Uterus (tissue), 4 donors: ENCODE results near the gene VPS41. TPM values are rescaled to one million over a fixed set of nuclear protein-coding genes. Genes with fewer than 3 reads are reported as not detected.

Source experiments
- DNase-seq, 2 donors: peaks; one replicate each; pipeline ENCODE4 v3.0.0-alpha.2; 2019 to 2020
- H3K27ac ChIP-seq, 2 donors: fragments of 200-600 bp; sonication (generic); 1 replicate in 1 of 2; 2 replicates in 1 of 2; pipeline ENCODE4 v1.5.1; 2016 to 2018
- H3K27me3 ChIP-seq, 2 donors: fragments of 200-600 bp; sonication (generic); one replicate each; pipeline ENCODE4 v1.5.1; 2018 to 2019; ENCODE audit warnings: control low read depth in 1 of 2
- H3K36me3 ChIP-seq, 2 donors: fragments of 200-600 bp; sonication (generic); one replicate each; pipeline ENCODE4 v1.5.1; 2019; ENCODE audit warnings: control low read depth in 1 of 2
- H3K4me1 ChIP-seq, 2 donors: fragments of 200-600 bp; sonication (generic); one replicate each; pipeline ENCODE4 v1.5.1; 2018 to 2019; ENCODE audit warnings: control low read depth in 1 of 2
- H3K4me3 ChIP-seq, 2 donors: fragments of 200-600 bp; sonication (generic); 1 replicate in 1 of 2; 2 replicates in 1 of 2; pipeline ENCODE4 v1.5.1; 2018 to 2019; ENCODE audit warnings: mild to moderate bottlenecking in 1 of 2
- H3K9me3 ChIP-seq, 2 donors: fragments of 200-600 bp; sonication (generic); one replicate each; pipeline ENCODE4 v1.5.1; 2019; ENCODE audit warnings: control low read depth in 1 of 2
- POLR2A ChIP-seq, 2 donors: fragments of 450-650 bp; IDR thresholded peaks; one replicate each; pipeline ENCODE4 v1.6.1; 2016; ENCODE audit warnings: antibody characterized with exemption in 2 of 2, mild to moderate bottlenecking in 1 of 2, moderate library complexity in 1 of 2
- intact Hi-C: fragments of 100-400 bp; cut with DNase I; formaldehyde crosslinking; loops from one replicate; pipeline ENCODE4 v1.15.1; 2023; ENCODE audit warnings: low total_unique reads
- total RNA-seq, 4 donors: library from RNA; depleted of rRNA in 3 of 4; stranded (reverse); fragments of >200 nt in 3 of 4; gene quantifications; one replicate each; pipeline versions ENCODE4 v1.1.0 to v1.2.4, GENCODE V29; 2014 to 2023
- TF ChIP-seq, protein P1 (sequence below), 4 experiments: fragments of 200-600 bp in 2 of 4; fragments of 450-650 bp in 2 of 4; sonication (generic) in 2 of 4; IDR thresholded peaks; one replicate each; pipeline ENCODE4 v1.5.1; 2016 to 2019; ENCODE audit warnings: antibody characterized with exemption in 4 of 4, mild to moderate bottlenecking in 2 of 4, moderate library complexity in 1 of 4
- donor health status: DM: yes; HTN: yes; CAD: no.

Gene VPS41
- total RNA-seq, 4 donors from 2014 or later = 41.2 to 122 (median 74.0) TPM

DNA sequence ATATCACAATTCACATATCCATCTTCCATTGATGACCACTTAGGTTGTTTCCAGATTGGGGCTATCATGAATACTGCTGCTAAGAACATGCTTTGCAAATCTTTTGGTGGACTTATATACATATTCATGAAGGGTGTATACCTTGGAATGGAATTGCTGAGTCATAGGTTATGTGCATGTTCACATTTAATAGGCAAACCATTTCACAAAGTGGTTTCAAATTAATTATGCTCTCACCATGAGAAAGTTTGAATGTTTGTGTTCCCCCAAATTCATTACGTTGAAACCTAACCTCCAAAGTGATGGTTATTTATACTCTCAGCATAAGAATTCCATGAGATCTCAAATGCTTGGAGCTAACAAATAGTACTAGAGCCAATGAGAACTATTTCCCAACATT lies 86.4 kb downstream of the VPS41 start:
- no peaks in the 10 kb centered on the region for H3K27me3 ChIP-seq
- no peak for TF ChIP-seq POLR2A (IDR thresholded peaks at IDR 0.05)
- TF ChIP-seq, protein P1, sequence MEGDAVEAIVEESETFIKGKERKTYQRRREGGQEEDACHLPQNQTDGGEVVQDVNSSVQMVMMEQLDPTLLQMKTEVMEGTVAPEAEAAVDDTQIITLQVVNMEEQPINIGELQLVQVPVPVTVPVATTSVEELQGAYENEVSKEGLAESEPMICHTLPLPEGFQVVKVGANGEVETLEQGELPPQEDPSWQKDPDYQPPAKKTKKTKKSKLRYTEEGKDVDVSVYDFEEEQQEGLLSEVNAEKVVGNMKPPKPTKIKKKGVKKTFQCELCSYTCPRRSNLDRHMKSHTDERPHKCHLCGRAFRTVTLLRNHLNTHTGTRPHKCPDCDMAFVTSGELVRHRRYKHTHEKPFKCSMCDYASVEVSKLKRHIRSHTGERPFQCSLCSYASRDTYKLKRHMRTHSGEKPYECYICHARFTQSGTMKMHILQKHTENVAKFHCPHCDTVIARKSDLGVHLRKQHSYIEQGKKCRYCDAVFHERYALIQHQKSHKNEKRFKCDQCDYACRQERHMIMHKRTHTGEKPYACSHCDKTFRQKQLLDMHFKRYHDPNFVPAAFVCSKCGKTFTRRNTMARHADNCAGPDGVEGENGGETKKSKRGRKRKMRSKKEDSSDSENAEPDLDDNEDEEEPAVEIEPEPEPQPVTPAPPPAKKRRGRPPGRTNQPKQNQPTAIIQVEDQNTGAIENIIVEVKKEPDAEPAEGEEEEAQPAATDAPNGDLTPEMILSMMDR (IDR thresholded peaks at IDR 0.05) = no peak
- no peaks in the 10 kb centered on the region for H3K36me3 ChIP-seq
- DNase-seq = no peak
- no peak overlapping the region for H3K27ac ChIP-seq
- no peak overlapping the region for H3K4me3 ChIP-seq
- no peaks in the 10 kb centered on the region for H3K4me1 ChIP-seq
- intact Hi-C loops = no loop called here
- H3K9me3 ChIP-seq = peaks cover 0 to 8% of the 10 kb centered on the region in 2 donors

DNA sequence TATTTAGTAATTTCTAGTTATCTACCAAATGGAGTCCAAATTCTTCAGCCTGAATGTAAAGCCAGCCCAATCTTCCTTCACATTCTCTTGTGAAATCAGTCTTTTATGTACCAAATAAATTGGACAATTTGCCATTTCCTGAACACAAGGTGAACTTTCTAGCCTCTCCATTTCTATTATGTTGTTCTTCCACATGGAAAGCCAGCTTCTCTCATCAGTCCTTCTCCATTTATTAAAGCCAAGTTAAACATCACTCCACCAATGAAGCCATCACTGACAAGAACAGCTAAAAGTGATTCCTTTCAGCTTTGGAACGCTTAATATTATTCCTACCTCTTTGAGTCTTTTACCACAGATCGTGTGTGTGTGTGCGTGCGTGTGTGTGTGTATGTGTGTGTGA lies 88.4 kb downstream of the VPS41 start:
- Histone ChIP-seq H3K4me3 (no peak overlapping the region), H3K4me1 (no peaks in the 10 kb centered on the region), H3K27ac (no peak overlapping the region), H3K36me3 (no peaks in the 10 kb centered on the region), H3K9me3 (peaks cover 0 to 8% of the 10 kb centered on the region in 2 donors), H3K27me3 (no peaks in the 10 kb centered on the region)
- TF ChIP-seq, protein P1 (IDR thresholded peaks at IDR 0.05) = no peak
- no peak for TF ChIP-seq POLR2A (IDR thresholded peaks at IDR 0.05)
- no peak for DNase-seq
- intact Hi-C loops = no loop called here

DNA sequence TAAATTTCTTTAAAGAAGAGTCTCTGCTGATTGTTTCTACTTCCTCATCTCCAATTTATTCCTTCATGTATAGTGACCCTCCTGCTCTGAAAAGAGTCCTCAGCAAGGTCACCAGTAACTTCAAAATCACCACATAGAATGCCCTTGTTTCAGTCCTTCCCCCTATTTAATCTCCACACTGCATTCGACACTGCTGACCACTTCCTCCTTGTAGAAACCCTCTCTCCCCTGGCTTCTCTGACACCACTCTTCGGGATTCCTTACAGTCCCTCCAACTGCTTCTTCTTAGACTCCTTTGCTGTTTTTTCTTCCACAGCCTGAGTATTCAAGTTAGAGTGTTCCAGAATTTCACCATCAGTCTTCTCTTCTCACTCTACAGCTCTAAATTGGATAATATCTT lies 89.5 kb downstream of the VPS41 start:
- peaks cover 0 to 8% of the 10 kb centered on the region in 2 donors for H3K9me3 ChIP-seq
- TF ChIP-seq, protein P1 (IDR thresholded peaks at IDR 0.05) = no peak
- no peak for TF ChIP-seq POLR2A (IDR thresholded peaks at IDR 0.05)
- no peak overlapping the region for H3K27ac ChIP-seq
- H3K36me3 ChIP-seq = no peaks in the 10 kb centered on the region
- H3K27me3 ChIP-seq = no peaks in the 10 kb centered on the region
- no peak for DNase-seq
- intact Hi-C loops = no loop called here
- no peaks in the 10 kb centered on the region for H3K4me1 ChIP-seq
- H3K4me3 ChIP-seq = no peak overlapping the region

DNA sequence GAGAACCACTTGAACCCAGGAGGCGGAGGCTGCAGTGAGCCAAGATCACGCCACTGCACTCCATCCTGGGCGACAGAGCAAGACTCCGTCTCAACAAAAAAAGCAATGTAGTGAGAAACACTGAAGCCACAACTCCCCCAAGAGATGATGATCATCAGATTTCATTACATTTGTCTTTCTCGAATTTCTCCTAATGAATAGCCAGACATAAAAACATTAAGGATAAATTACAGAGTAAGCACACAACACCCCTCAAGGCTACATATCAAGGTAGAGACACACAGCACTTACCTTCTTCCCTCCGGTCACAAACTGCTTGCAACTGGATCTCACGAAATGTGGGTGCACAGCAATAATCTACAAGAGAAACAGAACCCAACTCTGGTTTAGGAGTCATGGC lies 91.5 kb downstream of the VPS41 start:
- no peak for TF ChIP-seq POLR2A (IDR thresholded peaks at IDR 0.05)
- TF ChIP-seq, protein P1 (IDR thresholded peaks at IDR 0.05) = no peak
- H3K36me3 ChIP-seq = no peaks in the 10 kb centered on the region
- intact Hi-C loops = no loop called here
- H3K27ac ChIP-seq = no peak overlapping the region
- H3K4me1 ChIP-seq = no peaks in the 10 kb centered on the region
- no peaks in the 10 kb centered on the region for H3K9me3 ChIP-seq
- no peaks in the 10 kb centered on the region for H3K27me3 ChIP-seq
- H3K4me3 ChIP-seq = no peak overlapping the region
- DNase-seq = no peak

DNA sequence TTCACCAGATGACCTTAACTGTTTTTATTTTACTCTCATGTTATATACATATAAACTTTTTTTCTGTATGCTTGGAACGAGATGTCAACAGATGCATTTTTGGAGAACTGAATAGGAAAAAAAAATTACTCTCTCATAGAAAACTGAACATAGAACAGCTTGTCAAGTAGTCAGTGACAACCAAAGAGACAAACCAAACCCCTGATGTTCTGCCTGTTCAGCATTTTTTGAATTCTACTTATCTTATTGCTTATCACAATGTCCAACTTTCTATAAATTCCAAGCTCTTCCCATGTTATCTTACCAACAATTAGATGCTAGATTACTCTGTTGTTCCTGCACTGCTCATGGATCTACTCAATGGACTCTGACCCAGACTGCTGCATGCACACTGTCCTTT lies 95.2 kb downstream of the VPS41 start:
- intact Hi-C loops = no loop called here
- no peak for DNase-seq
- TF ChIP-seq POLR2A (IDR thresholded peaks at IDR 0.05) = no peak
- TF ChIP-seq, protein P1 (IDR thresholded peaks at IDR 0.05) = no peak
- Histone ChIP-seq H3K4me1 (no peaks in the 10 kb centered on the region), H3K36me3 (no peaks in the 10 kb centered on the region), H3K27me3 (no peaks in the 10 kb centered on the region), H3K9me3 (no peaks in the 10 kb centered on the region), H3K27ac (no peak overlapping the region), H3K4me3 (no peak overlapping the region)
